HEK293T (cell line): ENCODE data around the gene SYT17.
"Not testable (repeated sequence)": the region's sequence is repeated elsewhere in the genome, so short reads cannot be mapped to it uniquely, and the experiment has no call there.

Experiments used
- CTCF ChIA-PET: fragments of 350-600 bp; formaldehyde crosslinking; extraction: SDS; loops from one replicate; lab custom pipeline; 2021; ENCODE audit warnings: antibody characterized with exemption, inconsistent platforms; lab: Yijun Ruan, JAX
- POLR2A ChIA-PET: fragments of 350-600 bp; formaldehyde crosslinking; extraction: SDS; loops from one replicate; lab custom pipeline; 2020; ENCODE audit warnings: antibody characterized with exemption, inconsistent platforms; lab: Yijun Ruan, JAX
- DNase-seq: peaks from one replicate; pipeline ENCODE4 v3.0.0; 2012; ENCODE audit warnings: mixed read lengths; ENCODE audit errors: extremely low spot score
- ARNT ChIP-seq: fragments of 450-650 bp; IDR thresholded peaks from 2 replicates; pipeline ENCODE4 v1.6.1; 2017; ENCODE audit warnings: mild to moderate bottlenecking
- BHLHE40 ChIP-seq: fragments of 450-650 bp; IDR thresholded peaks from 2 replicates; pipeline ENCODE4 v1.6.1; 2016; ENCODE audit warnings: mild to moderate bottlenecking, moderate library complexity, borderline replicate concordance
- CTBP1 ChIP-seq: fragments of 450-650 bp; IDR thresholded peaks from 2 replicates; pipeline ENCODE4 v1.6.1; 2016; ENCODE audit warnings: borderline replicate concordance
- ELF4 ChIP-seq: fragments of 450-650 bp; IDR thresholded peaks from 2 replicates; pipeline ENCODE4 v1.6.1; 2017; ENCODE audit warnings: antibody characterized with exemption
- FOXA1 ChIP-seq: fragments of 450-650 bp; IDR thresholded peaks from 2 replicates; pipeline ENCODE4 v1.6.1; 2016; ENCODE audit warnings: mild to moderate bottlenecking
- FOXK2 ChIP-seq: fragments of 450-650 bp; IDR thresholded peaks from 2 replicates; pipeline ENCODE4 v1.6.1; 2016; ENCODE audit warnings: mild to moderate bottlenecking
- FOXM1 ChIP-seq: fragments of 450-650 bp; IDR thresholded peaks from 2 replicates; pipeline ENCODE4 v1.6.1; 2017; ENCODE audit warnings: mild to moderate bottlenecking, borderline replicate concordance
- HDGF ChIP-seq: fragments of 450-650 bp; IDR thresholded peaks from 2 replicates; pipeline ENCODE4 v1.6.1; 2017; ENCODE audit warnings: antibody characterized with exemption, borderline replicate concordance
- L3MBTL2 ChIP-seq: fragments of 450-650 bp; conservative IDR thresholded peaks from 2 replicates; pipeline ENCODE4 v1.6.1; 2016; ENCODE audit warnings: mild to moderate bottlenecking
- LEF1 ChIP-seq: fragments of 450-650 bp; IDR thresholded peaks from 2 replicates; pipeline ENCODE4 v1.6.1; 2017; ENCODE audit warnings: mild to moderate bottlenecking, borderline replicate concordance
- NFRKB ChIP-seq: fragments of 450-650 bp; IDR thresholded peaks from 2 replicates; pipeline ENCODE4 v1.6.1; 2016; ENCODE audit warnings: mild to moderate bottlenecking, moderate library complexity
- SP1 ChIP-seq: fragments of 450-650 bp; IDR thresholded peaks from 2 replicates; pipeline ENCODE4 v1.6.1; 2017
- SUZ12 ChIP-seq: fragments of 450-650 bp; IDR thresholded peaks from 2 replicates; pipeline ENCODE4 v1.6.1; 2016; ENCODE audit warnings: mild to moderate bottlenecking
- TARDBP ChIP-seq: fragments of 450-650 bp; IDR thresholded peaks from 2 replicates; pipeline ENCODE4 v1.6.1; 2016
- ZNF384 ChIP-seq: fragments of 450-650 bp; IDR thresholded peaks from 2 replicates; pipeline ENCODE4 v1.6.1; 2016
- TF ChIP-seq, protein P1 (sequence below): fragments of 450-650 bp; IDR thresholded peaks from 2 replicates; pipeline ENCODE4 v1.6.1; 2016

SYT17 gene

DNA sequence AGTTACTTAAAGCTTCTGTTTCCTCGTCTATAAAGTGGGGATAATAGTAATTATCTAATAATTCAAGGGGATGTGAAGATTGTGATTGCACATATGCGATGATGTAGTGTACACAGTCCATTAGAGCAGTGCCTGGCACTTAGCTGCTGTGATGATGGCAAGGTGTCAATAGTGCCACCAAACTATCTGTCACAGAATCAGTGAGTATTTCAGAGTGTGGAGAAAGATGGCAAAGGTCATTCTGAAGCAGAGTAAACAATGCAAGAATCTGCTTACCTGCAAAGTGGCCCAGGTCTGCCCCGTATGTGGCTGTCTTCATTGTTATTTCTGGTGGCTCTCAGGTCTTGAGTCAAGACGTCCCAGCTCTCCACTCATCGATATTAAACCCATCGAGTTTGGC, 15.1 kb downstream of the SYT17 start:
- no peak for TF ChIP-seq ELF4
- TF ChIP-seq TARDBP, result no peak
- no peak for TF ChIP-seq LEF1
- TF ChIP-seq SUZ12, result no peak
- TF ChIP-seq FOXM1, result no peak
- TF ChIP-seq HDGF, result no peak
- no peak for TF ChIP-seq ARNT
- TF ChIP-seq, protein P1, sequence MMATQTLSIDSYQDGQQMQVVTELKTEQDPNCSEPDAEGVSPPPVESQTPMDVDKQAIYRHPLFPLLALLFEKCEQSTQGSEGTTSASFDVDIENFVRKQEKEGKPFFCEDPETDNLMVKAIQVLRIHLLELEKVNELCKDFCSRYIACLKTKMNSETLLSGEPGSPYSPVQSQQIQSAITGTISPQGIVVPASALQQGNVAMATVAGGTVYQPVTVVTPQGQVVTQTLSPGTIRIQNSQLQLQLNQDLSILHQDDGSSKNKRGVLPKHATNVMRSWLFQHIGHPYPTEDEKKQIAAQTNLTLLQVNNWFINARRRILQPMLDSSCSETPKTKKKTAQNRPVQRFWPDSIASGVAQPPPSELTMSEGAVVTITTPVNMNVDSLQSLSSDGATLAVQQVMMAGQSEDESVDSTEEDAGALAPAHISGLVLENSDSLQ, result no peak
- TF ChIP-seq NFRKB, result no peak
- no peak for TF ChIP-seq CTBP1
- no peak for TF ChIP-seq FOXA1
- no peak for TF ChIP-seq SP1
- TF ChIP-seq ZNF384, result no peak
- no peak for TF ChIP-seq L3MBTL2
- CTCF ChIA-PET, result interaction anchor here (0.5 kb wide), 1 partner anchor 38 kb away, joined by 3 read pairs; no protein-coding TSS in a partner anchor
- POLR2A ChIA-PET, result no interaction called here
- no peak for DNase-seq

DNA sequence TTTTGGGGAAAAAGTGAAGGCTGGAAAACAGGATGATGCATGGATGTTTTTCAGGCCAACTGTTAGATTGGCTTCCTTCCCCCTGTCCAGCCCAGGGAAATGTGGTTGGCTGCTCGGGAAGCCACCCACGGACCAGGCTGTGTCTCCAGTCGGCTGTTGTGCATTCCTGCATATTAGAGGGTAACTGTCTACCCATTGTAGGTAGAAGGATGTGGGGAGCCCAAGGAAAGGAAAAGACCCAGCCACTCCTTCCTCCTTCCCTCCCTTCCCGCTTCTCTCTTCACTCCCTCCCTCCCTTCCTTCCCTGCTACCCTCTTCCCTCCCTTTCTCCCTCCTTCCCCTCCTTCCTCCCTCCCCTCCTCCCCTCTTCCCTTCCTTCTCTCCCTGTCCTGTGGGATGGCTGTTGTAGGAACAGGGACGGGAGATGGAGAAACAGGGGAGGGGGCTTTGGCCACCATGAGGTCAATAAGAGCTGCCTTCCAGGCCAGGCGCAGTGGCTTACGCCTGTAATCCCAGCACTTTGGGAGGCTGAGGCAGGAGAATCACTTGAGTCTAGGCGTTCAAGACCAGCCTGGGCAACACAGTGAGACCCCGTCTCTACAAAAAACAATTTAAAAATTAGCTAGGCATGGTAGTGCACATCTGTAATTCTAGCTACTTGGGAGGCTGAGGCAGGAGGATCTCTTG, 16.9 kb downstream of the SYT17 start:
- POLR2A ChIA-PET, result no interaction called here
- DNase-seq, result no peak
- TF ChIP-seq SP1 (no peak), SUZ12 (no peak), CTBP1 (no peak), ZNF384 (no peak), BHLHE40 (no peak), FOXK2 (no peak), LEF1 (no peak), ARNT (no peak), NFRKB (no peak), HDGF (no peak), ELF4 (no peak), L3MBTL2 (no peak), FOXM1 (no peak)
- TF ChIP-seq, protein P1, result no peak
- CTCF ChIA-PET, result interaction anchor here (0.6 kb wide), 1 partner anchor 195 kb away, joined by 3 read pairs; no protein-coding TSS in a partner anchor

DNA sequence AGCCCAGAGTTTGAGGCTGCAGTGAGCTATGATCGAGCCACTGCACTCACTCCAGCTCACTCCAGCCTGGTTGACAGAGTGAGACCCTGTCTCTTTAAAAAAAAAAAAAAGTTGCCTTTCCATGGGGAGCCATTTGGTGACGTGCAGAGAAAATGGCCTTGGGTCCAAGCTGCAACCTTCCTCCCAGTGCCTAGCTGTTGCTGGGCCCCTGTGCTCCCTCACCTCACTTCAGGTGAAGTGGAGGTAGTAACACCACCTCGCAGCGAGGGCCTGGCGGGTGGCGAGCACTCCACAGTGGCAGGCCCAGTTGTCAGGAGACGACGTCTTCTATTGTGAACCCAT, 17.4 kb downstream of the SYT17 start:
- ChIA-PET CTCF (interaction anchor here (0.6 to 1.1 kb wide), 3 partner anchors 100 to 384 kb away, joined by 3 to 4 read pairs (median 3); partner anchors contain the start of gene ARL6IP1), POLR2A (no interaction called here)
- no peak for DNase-seq
- no peak for TF ChIP-seq CTBP1
- TF ChIP-seq HDGF, result no peak

DNA sequence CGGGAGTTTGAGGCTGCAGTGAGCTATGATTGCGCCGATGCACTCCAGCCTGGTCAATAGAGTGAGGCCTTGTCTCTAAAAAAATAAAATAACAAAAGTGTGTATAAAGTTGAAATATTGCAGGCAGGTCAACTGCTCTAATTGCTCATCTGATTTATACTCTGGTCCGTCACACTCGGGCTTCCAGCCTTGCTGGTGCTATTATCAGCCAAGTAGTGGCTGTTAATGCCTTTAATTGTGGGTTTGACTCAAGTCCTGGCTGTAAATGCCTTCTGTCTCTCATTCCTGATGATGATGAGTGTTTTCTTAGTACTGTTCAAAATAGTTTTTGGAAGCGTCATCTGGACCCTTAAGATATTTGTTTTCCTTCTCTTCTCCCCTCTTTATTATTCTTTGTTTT, 18.4 kb downstream of the SYT17 start:
- POLR2A ChIA-PET, result no interaction called here
- no peak for TF ChIP-seq HDGF
- TF ChIP-seq ARNT, result no peak
- TF ChIP-seq BHLHE40, result no peak
- no peak for TF ChIP-seq SP1
- no peak for TF ChIP-seq SUZ12
- no peak for TF ChIP-seq NFRKB
- TF ChIP-seq FOXM1, result no peak
- no peak for TF ChIP-seq L3MBTL2
- TF ChIP-seq FOXA1, result no peak
- TF ChIP-seq CTBP1, result no peak
- no peak for TF ChIP-seq ZNF384
- TF ChIP-seq, protein P1, result no peak
- TF ChIP-seq FOXK2, result no peak
- TF ChIP-seq TARDBP, result no peak
- no peak for TF ChIP-seq ELF4
- TF ChIP-seq LEF1, result no peak
- DNase-seq, result no peak
- CTCF ChIA-PET, result interaction anchor here (1.1 kb wide), 1 partner anchor 101 kb away, joined by 3 read pairs; no protein-coding TSS in a partner anchor

DNA sequence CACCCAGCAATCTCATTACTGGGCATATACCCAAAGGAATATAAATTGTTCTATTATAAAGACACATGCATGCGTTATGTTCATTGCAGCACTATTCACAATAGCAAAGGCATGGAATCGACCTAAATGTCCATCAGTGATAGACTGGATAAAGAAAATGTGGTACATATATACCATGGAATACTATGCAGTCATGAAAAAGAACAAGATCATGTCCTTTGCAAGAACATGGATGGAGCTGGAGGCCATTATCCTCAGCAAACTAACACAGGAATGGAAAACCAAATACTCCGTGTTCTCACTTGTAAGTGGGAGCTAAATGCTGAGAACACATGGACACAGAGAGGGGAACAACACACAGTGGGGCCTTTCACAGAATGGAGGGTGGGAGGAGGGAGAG, 19.9 kb downstream of the SYT17 start:
- POLR2A ChIA-PET, DNase-seq, CTCF ChIA-PET: not testable (repeated sequence)

DNA sequence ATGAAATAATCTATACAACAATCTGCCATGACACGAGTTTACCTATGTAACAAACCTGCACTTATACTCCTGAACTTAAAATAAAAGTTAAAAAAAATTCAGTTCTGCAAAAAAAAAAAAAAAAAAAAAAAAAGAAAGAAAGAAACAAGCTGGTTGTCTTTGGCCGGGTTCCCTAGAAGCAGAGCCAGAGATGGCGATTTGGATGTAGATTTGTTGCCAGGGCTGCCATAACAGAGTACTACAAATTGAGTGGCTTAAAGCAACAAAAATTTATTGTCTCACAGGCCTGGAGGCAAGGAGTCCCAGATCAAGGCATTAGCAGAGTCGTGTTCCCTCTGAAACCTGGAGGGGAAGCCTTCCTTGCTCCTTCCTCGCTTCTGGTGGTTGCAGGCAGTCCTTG, 20.4 kb downstream of the SYT17 start:
- POLR2A ChIA-PET, result no interaction called here
- no peak for DNase-seq
- CTCF ChIA-PET, result interaction anchor here (0.7 to 2.3 kb wide), 2 partner anchors 9 to 11 kb away, joined by 3 to 9 read pairs; no protein-coding TSS in a partner anchor
- no peak for TF ChIP-seq ZNF384
- TF ChIP-seq BHLHE40, result no peak
- no peak for TF ChIP-seq ARNT
- no peak for TF ChIP-seq TARDBP
- TF ChIP-seq FOXM1, result no peak
- TF ChIP-seq FOXK2, result no peak
- TF ChIP-seq, protein P1, result no peak
- TF ChIP-seq L3MBTL2, result no peak
- TF ChIP-seq HDGF, result no peak
- TF ChIP-seq LEF1, result no peak
- no peak for TF ChIP-seq SUZ12
